Activated CD4-positive, alpha-beta T cell treated with anti-CD3 and anti-CD28 coated beads, Interleukin-2, Interleukin-6, amounts not matched to agents 100 ng/mL and 50 ng/mL, durations not matched to agents 16 hours and 8 hours (primary cell): ENCODE measurements around the gene TEAD1.

ENCODE experiments used
- DNase-seq: peaks from one replicate; pipeline ENCODE4 v3.0.0-alpha.2; 2020

The TEAD1 gene

GRCh38 chr11:12715941-12716340 lies 41.7 kb downstream of the TEAD1 start:
- DNase-seq, result no peak

- DNase-seq, result no peak
Measured at GRCh38 chr11:12716816-12717215, 42.6 kb downstream of the TEAD1 start.

GRCh38 chr11:12717851-12718291 lies 43.6 kb downstream of the TEAD1 start:
- peak; percentile 87 for DNase-seq

GRCh38 chr11:12719221-12719620 lies 45.0 kb downstream of the TEAD1 start:
- DNase-seq, result no peak

- no peak for DNase-seq
Measured at GRCh38 chr11:12721816-12722604, 47.8 kb downstream of the TEAD1 start.

GRCh38 chr11:12723421-12724300 lies 49.4 kb downstream of the TEAD1 start:
- DNase-seq, result no peak

GRCh38 chr11:12724301-12725054 lies 50.3 kb downstream of the TEAD1 start:
- peak; percentile 14 for DNase-seq

- no peak for DNase-seq
Measured at GRCh38 chr11:12725055-12725862, 51.0 kb downstream of the TEAD1 start.

GRCh38 chr11:12725863-12726682 lies 51.9 kb downstream of the TEAD1 start:
- no peak for DNase-seq

- DNase-seq, result no peak
Measured at GRCh38 chr11:12727563-12728211, 53.5 kb downstream of the TEAD1 start.

GRCh38 chr11:12728417-12728816 lies 54.2 kb downstream of the TEAD1 start:
- no peak for DNase-seq

- DNase-seq, result no peak
Measured at GRCh38 chr11:12729941-12730340, 55.7 kb downstream of the TEAD1 start.

- no peak for DNase-seq
Measured at GRCh38 chr11:12731841-12732336, 57.7 kb downstream of the TEAD1 start.

GRCh38 chr11:12733091-12733490 lies 58.9 kb downstream of the TEAD1 start:
- DNase-seq, result no peak

- no peak for DNase-seq
Measured at GRCh38 chr11:12734625-12735024, 60.4 kb downstream of the TEAD1 start.

GRCh38 chr11:12735262-12735661 lies 61.0 kb downstream of the TEAD1 start:
- no peak for DNase-seq

- no peak for DNase-seq
Measured at GRCh38 chr11:12737024-12737423, 62.8 kb downstream of the TEAD1 start.

GRCh38 chr11:12741671-12742216 lies 67.5 kb downstream of the TEAD1 start:
- no peak for DNase-seq

- no peak for DNase-seq
Measured at GRCh38 chr11:12743834-12744449, 69.7 kb downstream of the TEAD1 start.
